ENCODE measurements around the gene DENND2A.

DNA sequence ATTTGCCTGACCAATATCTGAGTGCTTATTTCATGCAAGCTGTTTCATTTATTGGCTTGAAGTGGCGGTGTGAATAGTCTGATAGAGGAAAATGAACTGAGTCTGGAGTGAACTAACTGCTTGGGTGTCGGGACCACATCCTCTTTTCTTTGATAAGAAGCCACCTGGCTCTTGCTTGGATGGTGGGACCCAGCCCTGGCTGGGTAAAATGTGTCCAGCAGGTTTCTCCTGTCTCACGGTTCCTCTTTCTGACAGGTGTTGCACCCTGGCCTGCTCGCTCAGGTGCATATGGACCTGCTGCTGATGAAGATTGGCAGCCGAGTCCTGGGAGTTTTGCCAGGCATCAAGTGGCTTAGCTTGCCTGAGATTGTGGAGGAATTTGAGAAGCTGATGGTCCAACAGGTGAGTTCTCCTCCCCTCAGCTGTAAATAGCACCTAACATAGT, 33.8 kb upstream of the DENND2A start:
- TF ChIP-seq SUZ12 (IDR thresholded peaks at IDR 0.05; ENCODE audit: extremely low read depth, insufficient read depth, insufficient read length) = no peak
- no peak for TF ChIP-seq YY1 (IDR thresholded peaks at IDR 0.05; ENCODE audit: insufficient read depth, insufficient read length)
